ENCODE data around the gene CLEC9A. TPM values are rescaled to one million over a fixed set of nuclear protein-coding genes. Genes with fewer than 3 reads are reported as not detected.

The CLEC9A gene
- total and polyA plus RNA-seq, 2 experiments from 2014 or later = not detected

DNA sequence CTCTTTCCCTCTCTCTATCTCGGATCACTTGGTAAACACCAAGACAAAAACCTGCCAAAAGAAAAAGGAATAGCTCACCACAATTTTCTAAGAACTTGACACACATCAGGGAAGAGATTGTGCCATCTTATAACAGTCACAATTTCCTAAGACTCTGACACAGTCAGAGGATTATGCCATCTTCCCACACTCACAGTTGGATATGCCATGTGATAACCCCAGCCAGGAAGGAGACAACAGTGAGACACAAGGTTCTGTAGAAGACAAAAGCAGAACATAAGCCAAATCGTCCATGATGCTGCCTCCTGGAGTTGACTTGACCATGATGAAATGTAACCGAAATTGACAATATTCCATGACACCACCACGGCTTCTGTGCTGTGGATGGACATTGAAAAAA is 2.8 kb upstream of the CLEC9A start:
- Histone ChIP-seq H3K9me2 (ENCODE audit: insufficient read depth) (no peaks in the 10 kb centered on the region), H3F3A (ENCODE audit: insufficient read depth) (peaks cover 16% of the 10 kb centered on the region), H4K20me1 (ENCODE audit: insufficient read depth) (no peaks in the 10 kb centered on the region), H3K9me3 (ENCODE audit: low read depth) (no peaks in the 10 kb centered on the region), H3K27ac (peak overlapping the region; percentile 87), H3K4me3 (no peak overlapping the region), H3K4me1 (ENCODE audit: insufficient read depth) (peaks cover 23% of the 10 kb centered on the region), H3K9ac (peak overlapping the region; percentile 64), H3K36me3 (ENCODE audit: low read depth) (no peaks in the 10 kb centered on the region), H3K79me2 (ENCODE audit: insufficient read depth) (no peaks in the 10 kb centered on the region), H3K4me2 (ENCODE audit: unreplicated experiment) (peak overlapping the region; percentile 51), H3K27me3 (replicated peaks; ENCODE audit: insufficient read depth) (no peaks in the 10 kb centered on the region), H2AFZ (peak overlapping the region; percentile 78)
- no peak for TF ChIP-seq EZH2 (IDR thresholded peaks at IDR 0.05; ENCODE audit: insufficient read depth, poor library complexity, severe bottlenecking)
- TF ChIP-seq EZH2phosphoT487 (IDR thresholded peaks at IDR 0.05; ENCODE audit: insufficient read depth, low read depth) = no peak
- DNase-seq = peak; percentile 92
- in situ Hi-C loops (cut with MboI) = no loop called here
- WGBS, 2 experiments (ENCODE audit: low coverage in 1 of 2, low lambda C conversion rate in 2 of 2, missing lambda C conversion rate in 2 of 2) = 46 to 55% methylated on average over 4 of the region's 4 CpGs

DNA sequence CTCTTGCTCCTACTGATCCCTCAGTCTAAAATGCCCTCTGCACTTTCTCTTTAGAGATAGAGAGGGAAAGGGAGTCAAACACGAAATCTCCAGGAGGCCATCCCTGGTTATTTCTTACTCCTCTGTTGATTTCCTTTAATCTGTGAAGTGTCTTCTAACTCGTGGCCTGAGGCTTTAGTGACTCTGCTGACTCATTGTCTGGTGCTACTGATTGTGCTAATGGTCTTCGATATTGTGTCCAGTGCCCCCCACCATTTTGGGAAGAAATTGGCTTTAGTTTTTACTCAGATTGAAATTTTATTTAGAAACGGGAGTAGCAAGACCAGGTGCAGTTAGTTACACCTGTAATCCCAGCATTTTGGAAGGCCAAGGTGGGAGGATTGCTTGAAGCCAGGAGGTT is 839 bp downstream of the CLEC9A start:
- Histone ChIP-seq H3K27me3 (replicated peaks; ENCODE audit: insufficient read depth) (no peaks in the 10 kb centered on the region), H3K4me1 (ENCODE audit: insufficient read depth) (peaks cover 23% of the 10 kb centered on the region), H3K4me2 (ENCODE audit: unreplicated experiment) (peak overlapping the region; percentile 27), H3K27ac (peak overlapping the region; percentile 93), H3K36me3 (ENCODE audit: low read depth) (no peaks in the 10 kb centered on the region), H3K79me2 (ENCODE audit: insufficient read depth) (no peaks in the 10 kb centered on the region), H4K20me1 (ENCODE audit: insufficient read depth) (no peaks in the 10 kb centered on the region), H3K9ac (peak overlapping the region; percentile 62), H3F3A (ENCODE audit: insufficient read depth) (peaks cover 19% of the 10 kb centered on the region), H3K9me2 (ENCODE audit: insufficient read depth) (no peaks in the 10 kb centered on the region), H3K4me3 (peak overlapping the region; percentile 17; the same call in 1 of the 2 replicates), H3K9me3 (ENCODE audit: low read depth) (no peaks in the 10 kb centered on the region), H2AFZ (0 out of 2 replicates have a peak overlapping the region, but pooled peaks have one; percentile 16)
- in situ Hi-C loops (cut with MboI) = no loop called here
- DNase-seq = peak; percentile 75
- 51% methylated on average over 4 of the region's 4 CpGs for WGBS, 2 experiments (ENCODE audit: low coverage in 1 of 2, low lambda C conversion rate in 2 of 2, missing lambda C conversion rate in 2 of 2)
- no peak for TF ChIP-seq EZH2phosphoT487 (IDR thresholded peaks at IDR 0.05; ENCODE audit: insufficient read depth, low read depth)
- TF ChIP-seq EZH2 (IDR thresholded peaks at IDR 0.05; ENCODE audit: insufficient read depth, poor library complexity, severe bottlenecking) = no peak

DNA sequence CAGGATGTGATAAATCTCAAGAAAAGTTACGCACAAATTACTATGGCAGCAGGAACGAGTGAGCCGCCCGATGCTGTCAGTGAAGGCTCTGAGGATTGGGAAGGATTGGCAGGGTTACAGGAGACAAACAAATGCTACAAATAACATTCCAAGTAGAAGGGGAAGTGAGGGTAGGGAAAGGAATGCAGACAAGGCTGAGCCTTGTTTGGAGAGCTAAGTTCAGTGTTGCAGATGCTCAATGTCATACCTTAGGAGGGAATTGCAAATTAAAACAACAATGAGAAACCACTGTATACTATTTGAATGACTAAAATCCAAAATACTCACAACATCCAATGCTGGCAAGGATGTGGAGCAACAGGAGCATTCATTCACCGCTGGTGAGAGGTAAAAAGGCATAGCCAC is 1.3 kb downstream of the CLEC9A start:
- Histone ChIP-seq H3K9me2 (ENCODE audit: insufficient read depth) (no peaks in the 10 kb centered on the region), H3K27me3 (replicated peaks; ENCODE audit: insufficient read depth) (no peaks in the 10 kb centered on the region), H3K4me1 (ENCODE audit: insufficient read depth) (peaks cover 22% of the 10 kb centered on the region), H3K4me3 (peak overlapping the region; percentile 17; the same call in 1 of the 2 replicates), H4K20me1 (ENCODE audit: insufficient read depth) (no peaks in the 10 kb centered on the region), H3K9me3 (ENCODE audit: low read depth) (no peaks in the 10 kb centered on the region), H3K9ac (peak overlapping the region; percentile 62), H2AFZ (0 out of 2 replicates have a peak overlapping the region, but pooled peaks have one; percentile 16), H3K4me2 (ENCODE audit: unreplicated experiment) (peak overlapping the region; percentile 27), H3K79me2 (ENCODE audit: insufficient read depth) (no peaks in the 10 kb centered on the region), H3K36me3 (ENCODE audit: low read depth) (no peaks in the 10 kb centered on the region), H3F3A (ENCODE audit: insufficient read depth) (peaks cover 19% of the 10 kb centered on the region), H3K27ac (peak overlapping the region; percentile 93)
- 6 to 14% methylated on average over 5 of the region's 5 CpGs for WGBS, 2 experiments (ENCODE audit: low coverage in 1 of 2, low lambda C conversion rate in 2 of 2, missing lambda C conversion rate in 2 of 2)
- in situ Hi-C loops (cut with MboI) = no loop called here
- TF ChIP-seq EZH2 (IDR thresholded peaks at IDR 0.05; ENCODE audit: insufficient read depth, poor library complexity, severe bottlenecking) (no peak), EZH2phosphoT487 (IDR thresholded peaks at IDR 0.05; ENCODE audit: insufficient read depth, low read depth) (no peak)
- DNase-seq = peak; percentile 94

DNA sequence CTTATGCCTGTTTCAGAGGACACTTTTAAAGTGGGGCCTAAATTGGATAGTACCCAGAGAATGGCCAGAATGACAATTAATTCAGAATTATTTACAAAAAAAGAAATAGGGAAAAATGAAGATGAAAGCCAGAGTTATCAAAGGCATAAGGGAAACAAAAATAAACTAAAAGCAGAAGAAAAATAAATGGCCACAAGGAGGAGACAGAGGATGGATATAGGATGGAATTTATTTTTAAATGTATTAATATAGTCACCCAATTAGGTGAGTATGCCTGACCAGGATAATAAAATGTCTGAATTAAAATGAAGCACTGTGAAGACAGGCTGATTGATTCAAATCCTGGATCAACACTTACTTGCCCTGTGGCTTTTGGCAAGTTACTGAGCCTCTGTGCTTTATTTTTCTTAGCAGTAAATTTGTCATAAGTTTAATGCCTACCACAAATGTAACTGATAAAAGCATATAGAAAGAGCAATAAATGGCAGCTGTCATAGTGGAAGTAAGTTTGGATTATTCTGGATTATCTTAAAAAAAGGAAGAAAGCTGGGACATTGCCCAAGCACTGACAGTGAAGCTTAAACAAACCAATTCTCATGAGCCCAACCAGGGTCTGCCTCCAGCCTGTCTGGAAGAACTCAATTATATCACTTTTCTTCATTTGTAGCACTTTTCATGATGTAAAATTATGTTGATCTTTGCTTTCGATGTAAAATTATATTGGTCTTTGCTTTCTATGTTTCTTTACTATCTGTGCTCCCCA is 3.5 kb downstream of the CLEC9A start:
- Histone ChIP-seq H2AFZ (no peak overlapping the region), H3K4me3 (no peak overlapping the region), H3K4me2 (ENCODE audit: unreplicated experiment) (no peak overlapping the region), H3K9me3 (ENCODE audit: low read depth) (no peaks in the 10 kb centered on the region), H3F3A (ENCODE audit: insufficient read depth) (peaks cover 19% of the 10 kb centered on the region), H3K9me2 (ENCODE audit: insufficient read depth) (no peaks in the 10 kb centered on the region), H3K9ac (no peak overlapping the region), H4K20me1 (ENCODE audit: insufficient read depth) (no peaks in the 10 kb centered on the region), H3K36me3 (ENCODE audit: low read depth) (no peaks in the 10 kb centered on the region), H3K27me3 (replicated peaks; ENCODE audit: insufficient read depth) (no peaks in the 10 kb centered on the region), H3K79me2 (ENCODE audit: insufficient read depth) (no peaks in the 10 kb centered on the region), H3K4me1 (ENCODE audit: insufficient read depth) (peaks cover 10% of the 10 kb centered on the region), H3K27ac (no peak overlapping the region)
- 37 to 43% methylated on average over 1 of the region's 1 CpG for WGBS, 2 experiments (ENCODE audit: low coverage in 1 of 2, low lambda C conversion rate in 2 of 2, missing lambda C conversion rate in 2 of 2)
- in situ Hi-C loops (cut with MboI) = no loop called here
- TF ChIP-seq EZH2phosphoT487 (IDR thresholded peaks at IDR 0.05; ENCODE audit: insufficient read depth, low read depth) (no peak), EZH2 (IDR thresholded peaks at IDR 0.05; ENCODE audit: insufficient read depth, poor library complexity, severe bottlenecking) (no peak)
- DNase-seq = peak; percentile 48

All from GM23248 (cell line).